ENCODE measurements around the gene WIPF2. TPM values are rescaled to one million over a fixed set of nuclear protein-coding genes. Genes with fewer than 3 reads are reported as not detected.

WIPF2 gene
- total RNA-seq (2014; rRNA removed; shearing (Covaris generic)), result 6.1 and 6.3 TPM in 2 replicates

DNA sequence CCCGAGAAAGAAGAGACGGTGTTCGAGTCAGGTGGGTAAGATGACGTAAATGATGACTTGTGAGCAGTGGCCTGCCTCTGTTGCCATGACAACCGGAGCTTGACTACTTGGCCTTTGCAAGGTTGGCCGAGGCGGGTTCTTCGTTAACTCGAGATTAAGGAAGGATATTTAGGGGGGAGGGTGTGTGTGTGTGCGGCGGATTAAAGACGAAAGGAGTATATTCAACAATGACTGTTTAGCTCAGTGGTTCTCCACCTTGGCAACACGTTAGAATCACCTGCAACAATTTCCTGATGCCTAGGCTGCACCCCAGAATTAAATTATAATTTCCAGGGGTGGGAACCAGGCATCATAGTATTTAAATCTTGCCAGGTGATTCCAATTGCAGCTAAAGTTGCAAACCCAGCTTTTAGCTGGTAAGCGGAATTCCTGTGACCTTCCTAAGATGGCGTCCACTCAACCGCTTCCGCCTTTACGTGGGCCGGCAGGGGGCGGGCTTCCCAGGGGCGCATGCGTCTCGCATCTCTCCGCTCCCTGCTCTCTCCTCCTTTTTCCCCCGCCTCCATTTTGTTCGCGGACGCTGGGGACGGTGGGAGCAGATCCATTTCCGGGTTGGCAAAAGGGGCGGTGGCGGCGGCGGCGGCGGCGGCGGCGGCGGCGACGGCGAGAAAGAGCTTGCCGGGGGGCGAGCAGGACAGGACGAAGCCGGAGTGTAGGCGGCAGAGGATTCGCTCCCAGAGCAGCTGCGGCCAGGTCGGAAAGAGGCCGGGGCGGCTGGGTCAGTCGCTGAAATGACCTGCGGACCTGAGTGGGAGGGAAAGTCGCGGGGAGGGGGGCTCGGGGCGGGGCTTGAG is at the start of gene WIPF2:
TSS of gene WIPF2 (plus strand) at position 565 of the 854 bp plus-strand sequence. CDS start 37,156 bp downstream, outside the sequence.
- DNase-seq (ENCODE audit: low read depth), result peak; percentile 93

DNA sequence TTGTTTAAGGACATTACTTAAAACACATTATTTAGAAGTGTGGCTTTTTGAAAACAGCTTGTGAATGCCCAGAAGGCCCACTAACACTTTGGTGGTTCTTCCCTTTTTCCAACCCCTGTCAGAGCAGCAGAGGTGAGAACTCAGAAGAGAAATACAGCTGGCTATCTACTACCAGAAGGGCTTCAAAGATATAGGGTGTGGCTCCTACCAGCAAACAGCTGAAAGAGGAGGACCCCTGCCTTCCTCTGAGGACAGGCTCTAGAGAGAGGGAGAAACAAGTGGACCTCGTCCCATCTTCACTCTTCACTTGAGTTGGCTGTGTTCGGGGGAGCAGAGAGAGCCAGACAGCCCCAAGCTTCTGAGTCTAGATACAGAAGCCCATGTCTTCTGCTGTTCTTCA is 48.8 kb upstream of the WIPF2 start:
- no peak for DNase-seq (ENCODE audit: low read depth)

DNA sequence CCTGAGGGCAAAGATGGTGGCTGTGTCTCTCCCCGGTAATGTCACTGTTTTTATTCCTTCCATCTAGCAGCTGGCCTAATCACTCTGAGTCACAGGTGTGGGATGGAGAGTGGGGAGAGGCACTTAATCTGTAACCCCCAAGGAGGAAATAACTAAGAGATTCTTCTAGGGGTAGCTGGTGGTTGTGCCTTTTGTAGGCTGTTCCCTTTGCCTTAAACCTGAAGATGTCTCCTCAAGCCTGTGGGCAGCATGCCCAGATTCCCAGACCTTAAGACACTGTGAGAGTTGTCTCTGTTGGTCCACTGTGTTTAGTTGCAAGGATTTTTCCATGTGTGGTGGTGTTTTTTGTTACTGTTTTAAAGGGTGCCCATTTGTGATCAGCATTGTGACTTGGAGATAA is 47.4 kb upstream of the WIPF2 start:
- no peak for DNase-seq (ENCODE audit: low read depth)

GRCh38 chr17:40173091-40173777 is 45.9 kb upstream of the WIPF2 start:
- no peak for DNase-seq (ENCODE audit: low read depth)

GRCh38 chr17:40173778-40174135 is 45.3 kb upstream of the WIPF2 start:
- DNase-seq (ENCODE audit: low read depth), result no peak

- no peak for DNase-seq (ENCODE audit: low read depth)
Measured at GRCh38 chr17:40174514-40174913, 44.6 kb upstream of the WIPF2 start.

GRCh38 chr17:40175928-40176753 is 43.0 kb upstream of the WIPF2 start:
- DNase-seq (ENCODE audit: low read depth), result no peak

DNA sequence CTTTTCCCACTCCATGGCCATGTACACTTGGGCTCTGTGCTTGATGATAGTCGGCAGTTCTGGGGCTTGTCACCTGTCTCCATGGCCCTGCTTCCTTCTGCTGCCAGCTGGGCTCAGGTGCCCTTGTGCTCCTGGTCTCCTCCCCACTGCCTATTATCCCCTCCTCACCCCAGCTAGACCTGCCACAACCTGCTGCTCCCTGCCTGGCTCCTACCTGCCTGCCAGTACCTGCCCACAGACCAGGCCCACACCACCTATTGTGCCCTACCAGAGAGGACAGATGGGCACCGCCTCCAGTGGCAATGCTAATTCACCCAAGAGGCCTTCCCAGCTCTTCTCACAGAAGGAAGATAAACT is 42.4 kb upstream of the WIPF2 start:
- DNase-seq (ENCODE audit: low read depth), result no peak

DNA sequence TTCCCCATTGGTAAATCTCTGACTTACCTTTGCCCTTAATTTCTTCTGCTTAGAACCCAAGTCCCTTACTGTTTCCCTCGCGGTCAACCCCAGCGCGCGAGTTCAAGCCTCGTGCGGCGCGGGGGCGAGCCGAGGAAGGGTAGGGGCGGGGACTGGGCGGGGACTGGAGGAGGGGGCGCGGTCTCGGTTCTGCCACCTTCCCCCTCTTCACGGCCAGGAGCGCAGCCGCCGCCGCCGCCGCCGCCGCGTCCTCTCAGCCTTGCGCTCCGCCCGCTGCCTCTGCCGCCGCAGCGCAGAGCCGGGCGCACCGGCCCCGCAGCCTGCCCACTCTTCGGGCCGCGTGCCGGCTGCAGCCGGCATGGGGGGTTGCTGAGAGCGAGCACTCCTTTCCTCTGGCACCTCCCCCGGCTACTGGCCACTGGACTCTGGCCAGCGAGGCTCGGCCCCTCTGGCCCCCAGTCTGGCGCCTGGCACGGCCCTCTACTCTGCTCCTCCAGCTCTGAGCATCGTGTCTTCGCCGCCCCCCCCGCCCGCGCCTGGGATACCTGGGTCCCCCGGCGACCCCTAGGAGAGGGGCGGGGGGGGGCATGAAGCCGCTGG is 41.7 kb upstream of the WIPF2 start, which contains the start of gene RAPGEFL1:
TSS of gene RAPGEFL1 (plus strand) at position 196 of the 600 bp plus-strand sequence. CDS start at position 588, 392 bp downstream.
- peak; percentile 15 for DNase-seq (ENCODE audit: low read depth)

GRCh38 chr17:40178021-40178601 is 41.0 kb upstream of the WIPF2 start:
- no peak for DNase-seq (ENCODE audit: low read depth)

- DNase-seq (ENCODE audit: low read depth), result no peak
Measured at GRCh38 chr17:40178660-40179059, 40.4 kb upstream of the WIPF2 start.

DNA sequence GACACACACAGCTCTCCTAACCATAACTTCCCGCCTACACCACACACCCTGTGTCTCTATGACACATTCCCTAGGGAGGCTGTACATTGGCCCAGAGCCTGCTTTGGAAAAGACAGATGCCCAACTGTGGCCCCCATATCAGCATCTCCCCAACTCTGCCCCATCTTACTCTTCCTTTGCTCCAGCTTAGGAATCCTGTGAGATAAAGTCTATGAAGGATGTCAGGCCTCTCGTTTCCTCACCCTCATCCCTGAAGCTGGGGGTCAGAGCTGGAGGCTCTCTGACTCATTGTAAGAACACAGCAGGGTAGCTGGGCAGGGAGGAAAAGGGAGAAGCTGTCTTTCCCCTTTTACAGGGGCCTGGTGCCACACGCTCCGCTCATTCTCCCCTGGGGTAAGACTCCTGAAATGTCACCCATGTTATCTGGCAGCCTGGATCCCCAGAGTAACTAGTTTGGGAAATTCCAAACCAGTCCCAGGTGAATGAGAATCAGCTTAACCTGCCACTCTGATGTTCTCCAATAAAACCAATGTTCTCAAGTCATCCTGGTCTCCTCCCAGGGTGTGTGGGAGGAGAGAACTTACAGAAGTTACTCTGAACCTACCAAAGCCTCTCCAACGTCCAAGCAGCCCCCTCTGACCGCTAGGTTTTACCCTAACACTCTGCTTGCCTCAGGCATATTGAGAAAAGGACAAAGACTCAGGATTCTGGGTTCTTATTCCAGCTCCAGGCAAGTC is 39.0 kb upstream of the WIPF2 start:
- peak; percentile 14 for DNase-seq (ENCODE audit: low read depth)

GRCh38 chr17:40180694-40181093 is 38.4 kb upstream of the WIPF2 start:
- DNase-seq (ENCODE audit: low read depth), result no peak

GRCh38 chr17:40181205-40181604 is 37.9 kb upstream of the WIPF2 start:
- DNase-seq (ENCODE audit: low read depth), result no peak

DNA sequence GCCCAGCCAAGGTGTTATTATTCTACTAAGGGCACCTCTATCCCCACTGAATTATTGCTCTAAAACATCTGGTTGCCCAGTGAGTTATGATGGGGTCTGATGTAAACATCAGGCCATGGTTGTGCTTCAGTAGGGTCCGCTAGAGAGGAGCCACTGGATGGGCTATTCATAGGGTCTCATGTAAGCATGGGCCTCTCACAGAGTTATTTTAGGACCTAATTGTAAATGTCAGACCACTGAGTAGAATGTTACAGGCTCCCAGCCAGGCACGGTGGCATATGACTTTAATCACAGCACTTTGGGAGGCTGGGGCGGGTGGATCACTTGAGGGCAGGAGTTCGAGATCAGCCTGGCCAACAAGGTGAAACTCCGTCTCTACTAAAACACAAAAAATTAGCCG is 36.5 kb upstream of the WIPF2 start:
- no peak for DNase-seq (ENCODE audit: low read depth)

DNA sequence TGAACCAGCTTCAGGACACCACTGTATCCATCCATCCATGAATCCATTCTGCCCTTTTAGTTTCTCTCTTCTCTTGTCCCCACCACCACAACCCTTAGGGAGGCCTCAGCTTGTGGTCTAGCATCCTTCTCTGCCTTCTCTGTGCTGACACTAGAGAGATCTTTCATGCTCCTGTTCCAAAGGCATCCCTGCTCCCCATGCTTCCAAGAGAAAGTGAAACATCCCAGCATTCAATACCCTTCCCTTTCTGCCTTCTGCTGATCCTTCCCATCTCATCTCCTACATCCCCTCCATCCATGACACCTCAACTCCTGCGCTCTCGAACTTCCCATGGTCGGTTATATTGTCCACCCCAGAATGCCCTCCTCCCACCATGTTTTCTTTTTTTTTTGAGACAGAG is 31.9 kb upstream of the WIPF2 start:
- DNase-seq (ENCODE audit: low read depth), result no peak

GRCh38 chr17:40188694-40189093 is 30.4 kb upstream of the WIPF2 start:
- no peak for DNase-seq (ENCODE audit: low read depth)

DNA sequence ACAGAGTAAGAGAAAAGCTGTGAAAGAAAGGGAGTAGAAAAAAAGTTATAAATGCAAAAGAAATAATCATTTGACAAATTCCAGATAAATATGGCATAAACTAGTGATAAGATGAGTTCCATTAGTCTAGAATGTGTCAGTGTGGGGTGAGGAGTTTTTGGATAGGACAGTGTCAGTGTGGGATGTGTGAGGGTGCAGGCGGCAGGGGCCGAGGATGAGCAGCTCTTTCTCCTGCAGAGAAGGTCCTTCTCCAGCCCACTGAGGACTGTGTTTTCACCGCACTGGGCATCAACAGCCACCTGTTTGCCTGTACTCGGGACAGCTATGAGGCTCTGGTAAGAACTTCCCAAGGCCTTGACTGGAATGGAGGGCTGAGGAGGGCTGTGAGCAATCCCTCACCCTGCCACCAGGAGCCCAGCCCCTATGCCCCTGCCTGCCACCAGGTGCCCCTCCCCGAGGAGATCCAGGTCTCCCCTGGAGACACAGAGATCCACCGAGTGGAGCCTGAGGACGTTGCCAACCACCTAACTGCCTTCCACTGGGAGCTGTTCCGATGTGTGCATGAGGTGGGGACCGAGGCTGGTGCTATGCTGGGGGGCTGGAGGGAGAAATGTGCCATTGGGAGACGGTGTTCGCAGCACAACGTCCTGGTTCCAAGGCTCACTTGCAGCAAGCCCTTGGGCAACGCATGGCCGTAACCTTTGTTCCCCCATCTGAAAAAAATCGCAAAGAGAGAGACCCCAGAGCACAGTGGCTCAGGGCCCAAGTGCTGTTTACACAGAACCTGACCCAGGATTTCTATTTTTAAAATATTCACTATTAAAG is 28.7 kb upstream of the WIPF2 start:
- no peak for DNase-seq (ENCODE audit: low read depth)

DNA sequence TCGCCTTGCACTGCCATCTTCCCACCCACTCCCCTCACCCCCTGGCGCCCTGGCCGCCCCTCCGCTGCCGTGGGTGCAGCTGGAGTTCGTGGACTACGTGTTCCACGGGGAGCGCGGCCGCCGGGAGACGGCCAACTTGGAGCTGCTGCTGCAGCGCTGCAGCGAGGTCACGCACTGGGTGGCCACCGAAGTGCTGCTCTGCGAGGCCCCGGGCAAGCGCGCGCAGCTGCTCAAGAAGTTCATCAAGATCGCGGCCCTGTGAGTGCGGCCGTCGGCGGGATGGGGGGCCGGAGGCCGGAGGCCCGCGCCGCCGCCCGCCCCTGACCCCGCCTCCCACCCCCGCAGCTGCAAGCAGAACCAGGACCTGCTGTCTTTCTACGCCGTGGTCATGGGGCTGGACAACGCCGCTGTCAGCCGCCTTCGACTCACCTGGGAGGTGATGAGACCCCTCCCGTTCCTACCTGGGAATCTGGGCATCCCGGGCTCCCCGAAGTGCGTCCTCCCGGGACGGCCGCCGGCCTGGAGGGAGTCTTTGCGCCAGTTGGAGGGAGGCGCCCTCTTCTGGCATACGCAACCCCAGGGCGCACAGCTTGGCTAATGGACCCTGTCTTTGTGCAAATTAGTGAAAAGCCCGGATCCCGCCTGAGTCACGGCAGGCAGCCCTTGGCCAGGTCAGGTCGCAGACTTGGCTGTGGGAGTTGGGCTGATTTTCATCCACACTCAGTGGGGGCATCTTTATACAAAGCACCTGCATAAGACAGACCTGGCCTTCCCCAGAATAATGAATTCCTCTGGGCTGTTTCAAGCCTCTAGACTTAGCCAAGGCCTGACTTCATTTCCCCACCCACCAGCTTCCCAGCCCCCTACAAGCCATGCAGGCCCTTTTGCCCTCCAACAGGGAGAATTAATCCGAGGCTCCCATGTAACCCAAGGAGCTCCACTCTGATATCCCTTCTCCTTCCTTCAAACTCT is 27.6 kb upstream of the WIPF2 start:
- peak; percentile 75 for DNase-seq (ENCODE audit: low read depth)

Data from RPMI7951 (cell line).